Endothelial cell of umbilical vein (primary cell): Measurements from ENCODE around the gene INMT. TPM values are rescaled to one million over a fixed set of nuclear protein-coding genes. Genes with fewer than 3 reads are reported as not detected.

Experiments used
- BruUV-seq: library from RNA; stranded (reverse); fragments of 400-500 nt; replicated peaks from 2 replicates; lab custom pipeline; 2021; lab: Mats Ljungman, UMichigan
- CTCF ChIA-PET: fragments of 300-600, 350-600 bp; sonication (Branson Sonifier 250); formaldehyde crosslinking; loops from one replicate; lab custom pipeline; 2021; ENCODE audit warnings: antibody characterized with exemption, inconsistent platforms; lab: Charles Lee
- POLR2A ChIA-PET: fragments of 300-600, 350-600 bp; sonication (Branson Sonifier 250); formaldehyde crosslinking; loops from one replicate; lab custom pipeline; 2021; ENCODE audit warnings: antibody characterized with exemption, inconsistent platforms; lab: Charles Lee
- DNase-seq: peaks from one replicate; pipeline ENCODE4 v3.0.0-alpha.2; 2011; ENCODE audit warnings: low read depth, low spot score
- FAIRE-seq: peaks from 2 replicates; lab custom pipeline; 2011; peaks lifted over from hg19 to GRCh38; lab: Jason Lieb, UNC
- H2AFZ ChIP-seq: 2 replicates; pipeline ENCODE4 v1.6.0; 2012; ENCODE audit warnings: low read depth, low read length, control low read depth, inconsistent platforms
- H3K27ac ChIP-seq: 2 replicates; pipeline ENCODE4 v1.5.1; 2011; ENCODE audit warnings: low read depth, mild to moderate bottlenecking, control low read depth, low read length, moderate library complexity; ENCODE audit not compliant: insufficient read depth
- H3K27me3 ChIP-seq, 2 experiments: 2 replicates each; pipeline versions ENCODE4 v1.6.0 to v1.6.1; 2011; ENCODE audit warnings: low read length in 2 of 2, mixed read lengths in 1 of 2; ENCODE audit not compliant: control insufficient read depth in 2 of 2, insufficient read depth in 2 of 2
- H3K36me3 ChIP-seq, 2 experiments: 2 replicates in 1 of 2; 3 replicates in 1 of 2; pipeline ENCODE4 v1.5.1; 2011; ENCODE audit warnings: low read length in 2 of 2, mild to moderate bottlenecking in 1 of 2, moderate library complexity in 1 of 2; ENCODE audit not compliant: control insufficient read depth in 2 of 2, insufficient read depth in 2 of 2; ENCODE audit errors: extremely low read depth in 1 of 2
- H3K4me1 ChIP-seq: 3 replicates; pipeline ENCODE4 v1.5.1; 2011; ENCODE audit warnings: mild to moderate bottlenecking, low read length; ENCODE audit not compliant: control insufficient read depth, insufficient read depth; ENCODE audit errors: extremely low read depth
- H3K4me2 ChIP-seq: 2 replicates; pipeline ENCODE4 v1.6.1; 2011; ENCODE audit warnings: low read length, control low read depth, mixed read lengths; ENCODE audit not compliant: insufficient read depth
- H3K4me3 ChIP-seq, 3 experiments: fragments of 200-600 bp in 1 of 3; sonication (generic), shearing (Covaris generic) in 1 of 3; replicated peaks in 1 of 3; 2 replicates each; pipeline ENCODE4 v1.5.1; 2011 to 2016; ENCODE audit warnings: control low read depth in 3 of 3, low read length in 3 of 3, mild to moderate bottlenecking in 2 of 3, inconsistent platforms in 1 of 3, low read depth in 1 of 3, moderate library complexity in 1 of 3; ENCODE audit not compliant: insufficient read depth in 1 of 3
- H3K79me2 ChIP-seq: 2 replicates; pipeline ENCODE4 v1.6.0; 2012; ENCODE audit warnings: low read length, inconsistent platforms; ENCODE audit not compliant: control insufficient read depth, insufficient read depth
- H3K9ac ChIP-seq: replicated peaks from 2 replicates; pipeline ENCODE3; 2011; ENCODE audit warnings: low read length, control low read depth; ENCODE audit not compliant: insufficient read depth; ENCODE audit errors: extremely low read depth
- H3K9me1 ChIP-seq: replicated peaks from 3 replicates; pipeline ENCODE4 v1.6.0; 2011; ENCODE audit warnings: mild to moderate bottlenecking, low read length; ENCODE audit not compliant: control insufficient read depth, insufficient read depth; ENCODE audit errors: extremely low read depth
- H3K9me3 ChIP-seq: replicated peaks from 2 replicates; pipeline ENCODE4 v1.5.1; 2012; ENCODE audit warnings: low read length, inconsistent platforms; ENCODE audit not compliant: control insufficient read depth, insufficient read depth
- H4K20me1 ChIP-seq: replicated peaks from 2 replicates; pipeline ENCODE3; 2011; ENCODE audit warnings: mild to moderate bottlenecking, low read length; ENCODE audit not compliant: control insufficient read depth, insufficient read depth; ENCODE audit errors: extremely low read depth
- CTCF ChIP-seq, 2 donors: IDR thresholded peaks; 1 replicate in 1 of 2; 2 replicates in 1 of 2; pipeline ENCODE4 v1.5.1; 2011; ENCODE audit warnings: low read length in 2 of 2, mild to moderate bottlenecking in 2 of 2, moderate library complexity in 2 of 2, control low read depth in 1 of 2, inconsistent platforms in 1 of 2, low read depth in 1 of 2; ENCODE audit not compliant: insufficient read depth in 1 of 2; ENCODE audit errors: extremely low read depth in 1 of 2
- EZH2 ChIP-seq: IDR thresholded peaks from 2 replicates; pipeline ENCODE4 v1.6.1; 2012; ENCODE audit warnings: borderline replicate concordance, low read depth, mild to moderate bottlenecking, moderate library complexity, low read length, inconsistent platforms; ENCODE audit not compliant: severe bottlenecking
- FOS ChIP-seq: IDR thresholded peaks from 2 replicates; pipeline ENCODE4 v1.6.1; 2011; ENCODE audit warnings: mild to moderate bottlenecking, low read length, moderate library complexity, borderline replicate concordance; ENCODE audit not compliant: insufficient read depth
- GATA2 ChIP-seq: IDR thresholded peaks from 2 replicates; pipeline ENCODE4 v1.7.0; 2011; ENCODE audit warnings: low read depth, mild to moderate bottlenecking, moderate library complexity, mixed read lengths, low read length; ENCODE audit not compliant: insufficient read length, insufficient read depth
- JUN ChIP-seq: IDR thresholded peaks from 2 replicates; pipeline ENCODE4 v1.6.1; 2011; ENCODE audit warnings: borderline replicate concordance, low read depth; ENCODE audit not compliant: insufficient read length, insufficient read depth
- MAX ChIP-seq: IDR thresholded peaks from 2 replicates; pipeline ENCODE4 v1.6.1; 2011; ENCODE audit not compliant: insufficient read depth, insufficient read length
- MYC ChIP-seq: IDR thresholded peaks from one replicate; pipeline ENCODE4 v1.6.1; 2011; ENCODE audit warnings: mild to moderate bottlenecking, low read depth, low read length
- POLR2A ChIP-seq: IDR thresholded peaks from 2 replicates; pipeline ENCODE4 v1.6.1; 2012; ENCODE audit warnings: low read depth, mild to moderate bottlenecking, control low read depth, low read length
- POLR2AphosphoS5 ChIP-seq: IDR thresholded peaks from 2 replicates; pipeline ENCODE4 v1.6.1; 2012; ENCODE audit warnings: low read depth, mild to moderate bottlenecking, control low read depth, low read length, moderate library complexity; ENCODE audit not compliant: insufficient read depth
- dilution Hi-C: fragments of 300-500 bp; cut with MboI; formaldehyde crosslinking; loops from one replicate; pipeline ENCODE4 v1.15.0; 2019; ENCODE audit warnings: low sequenced_read_pairs; ENCODE audit not compliant: extremely low pct_ligation_motif_present
- intact Hi-C: fragments of 100-400 bp; cut with micrococcal nuclease; formaldehyde crosslinking; loops from one replicate; pipeline ENCODE4 v1.10.0; 2022
- polyA plus RNA-seq, 4 experiments: library from polyadenylated mRNA; depleted of rRNA in 3 of 4; stranded (reverse) in 3 of 4; unstranded in 1 of 4; fragments of >200 nt; gene quantifications; 2 replicates each; pipeline versions ENCODE4 v1.2.1 to v1.2.3, GENCODE V29; 2011 to 2012; ENCODE audit warnings: missing spikeins in 1 of 4
- total RNA-seq: library from RNA; stranded (reverse); gene quantifications from 2 replicates; pipeline ENCODE4 v1.2.3, GENCODE V29; 2021

The INMT gene
- total and polyA plus RNA-seq, 2 donors (not counting 3 experiments of a cell fraction or from before 2014, with no cell fraction given), result not detected

GRCh38 chr7:30789334-30789711, 37.4 kb downstream of the INMT start:
- TF ChIP-seq MYC, result no peak
- no peak for TF ChIP-seq POLR2AphosphoS5
- TF ChIP-seq CTCF (IDR thresholded peaks at IDR 0.05; ENCODE audit: extremely low read depth in 1 of 2, insufficient read depth in 1 of 2, low read depth in 1 of 2, low read length in 2 of 2), result no peak
- TF ChIP-seq JUN, result peak; percentile 42
- peak; percentile 55 for TF ChIP-seq FOS
- Histone ChIP-seq H3K4me1 (peaks cover 10% of the 10 kb centered on the region), H3K9me1 (no peaks in the 10 kb centered on the region), H3K4me2 (peak overlapping the region; percentile 23), H3K79me2 (no peaks in the 10 kb centered on the region), H4K20me1 (no peaks in the 10 kb centered on the region), H3K36me3 (peaks cover 0 to 7% of the 10 kb centered on the region in 2 experiments), H3K4me3 (no peak overlapping the region), H3K27me3 (no peaks in the 10 kb centered on the region), H3K9ac (no peak overlapping the region), H2AFZ (no peak overlapping the region), H3K9me3 (no peaks in the 10 kb centered on the region), H3K27ac (no peak overlapping the region)
- ChIA-PET CTCF (interaction anchor here (0.9 to 1.4 kb wide), 2 partner anchors 9 to 49 kb away, joined by 3 to 4 read pairs; no protein-coding TSS in a partner anchor), POLR2A (no interaction called here)
- dilution Hi-C loops (no loop called here), intact Hi-C loops (no loop called here)
- DNase-seq (peak; percentile 69), FAIRE-seq (peak; percentile 79)
- no TSS peak for BruUV-seq

GRCh38 chr7:30790356-30790755, 38.4 kb downstream of the INMT start:
- H3K4me1 ChIP-seq, result peaks cover 10% of the 10 kb centered on the region
- H3K79me2 ChIP-seq, result no peaks in the 10 kb centered on the region
- H3K27me3 ChIP-seq, result no peaks in the 10 kb centered on the region
- H3K4me2 ChIP-seq, result no peak overlapping the region
- peaks cover 0 to 7% of the 10 kb centered on the region in 2 experiments for H3K36me3 ChIP-seq
- FAIRE-seq, result peak; percentile 8
- dilution Hi-C loops (no loop called here), intact Hi-C loops (no loop called here)
- TF ChIP-seq EZH2 (no peak), GATA2 (no peak), POLR2A (no peak), MAX (no peak), MYC (no peak), JUN (no peak), FOS (no peak), CTCF (IDR thresholded peaks at IDR 0.05; ENCODE audit: extremely low read depth in 1 of 2, insufficient read depth in 1 of 2, low read depth in 1 of 2, low read length in 2 of 2) (no peak), POLR2AphosphoS5 (no peak)
- H4K20me1 ChIP-seq, result no peaks in the 10 kb centered on the region
- no TSS peak for BruUV-seq
- ChIA-PET POLR2A (no interaction called here), CTCF (interaction anchor here (0.7 to 2.0 kb wide), 3 partner anchors 9 to 50 kb away, joined by 3 to 9 read pairs (median 4); no protein-coding TSS in a partner anchor)
- H3K9me3 ChIP-seq, result no peaks in the 10 kb centered on the region
- no peaks in the 10 kb centered on the region for H3K9me1 ChIP-seq
- H3K9ac ChIP-seq, result no peak overlapping the region
- no peak overlapping the region for H2AFZ ChIP-seq
- no peak overlapping the region for H3K4me3 ChIP-seq
- H3K27ac ChIP-seq, result no peak overlapping the region
- no peak for DNase-seq
